Sigmoid colon (tissue), 7 donors: Measurements from ENCODE around the gene PTPRZ1. TPM values are rescaled to one million over a fixed set of nuclear protein-coding genes. Genes with fewer than 3 reads are reported as not detected.

Experiments
- DNase-seq: peaks from one replicate; pipeline ENCODE4 v3.0.0-alpha.2; 2019
- H3K27ac ChIP-seq, 4 donors: fragments of 200-600 bp; sonication (generic); one replicate each; pipeline ENCODE4 v1.5.1; 2016 to 2019; ENCODE audit warnings: mild to moderate bottlenecking in 1 of 4
- H3K27me3 ChIP-seq, 3 donors: fragments of 200-600 bp; sonication (generic); one replicate each; pipeline ENCODE4 v1.5.1; 2019; ENCODE audit warnings: mild to moderate bottlenecking in 1 of 3
- H3K36me3 ChIP-seq, 4 donors: fragments of 200-600 bp; sonication (generic); one replicate each; pipeline ENCODE4 v1.5.1; 2016 to 2019
- H3K4me1 ChIP-seq, 4 donors: fragments of 200-600 bp; sonication (generic); one replicate each; pipeline ENCODE4 v1.5.1; 2017 to 2019
- H3K4me3 ChIP-seq, 4 donors: fragments of 200-600 bp; sonication (generic); one replicate each; pipeline ENCODE4 v1.5.1; 2017 to 2019; ENCODE audit warnings: mild to moderate bottlenecking in 2 of 4, moderate library complexity in 1 of 4
- H3K9me3 ChIP-seq, 4 donors: fragments of 200-600 bp in 3 of 4; sonication (generic) in 3 of 4; one replicate each; pipeline versions ENCODE4 v1.5.1 to v1.6.1; 2013 to 2019
- EP300 ChIP-seq, 4 donors: sonication (generic); formaldehyde crosslinking; IDR thresholded peaks; one replicate each; pipeline ENCODE4 v1.6.1; 2017; ENCODE audit warnings: antibody characterized with exemption in 4 of 4
- POLR2A ChIP-seq, 2 donors: fragments of 450-650 bp; IDR thresholded peaks; one replicate each; pipeline ENCODE4 v1.6.1; 2016; ENCODE audit warnings: antibody characterized with exemption in 2 of 2, mild to moderate bottlenecking in 2 of 2, moderate library complexity in 2 of 2
- POLR2AphosphoS5 ChIP-seq, 4 donors: sonication (generic); formaldehyde crosslinking; IDR thresholded peaks; one replicate each; pipeline ENCODE4 v1.6.1; 2017; ENCODE audit warnings: antibody characterized with exemption in 4 of 4
- WGBS, 2 donors: extraction: QIAGEN DNeasy Blood & Tissue Kit; methylation state at CpG; one replicate each; pipeline ENCODE4 v1.1.7; 2013; 5-methylcytosine and 5-hydroxymethylcytosine counted together
- intact Hi-C: fragments of 100-400 bp; cut with DNase I; formaldehyde crosslinking; loops from one replicate; pipeline ENCODE4 v1.15.1; 2023
- polyA plus RNA-seq, 3 donors: library from polyadenylated mRNA; stranded (reverse); fragments of 200-250 nt; gene quantifications; one replicate each; pipeline ENCODE4 v1.2.3, GENCODE V29; 2013
- total RNA-seq, 4 donors: library from RNA; depleted of rRNA; stranded (reverse); fragments of >200 nt; gene quantifications; one replicate each; pipeline ENCODE4 v1.1.0, GENCODE V29; 2016
- TF ChIP-seq, protein P1 (sequence below), 4 experiments: fragments of 450-650 bp in 3 of 4; fragments of 200-600 bp in 1 of 4; IDR thresholded peaks; one replicate each; pipeline ENCODE4 v1.5.1; 2016 to 2019; ENCODE audit warnings: antibody characterized with exemption in 4 of 4, mild to moderate bottlenecking in 3 of 4, moderate library complexity in 2 of 4
- donor health status: healthy with polysubstance abuse.
- donor health status: Bipolar disorder and iron deficiency.
- donor health status: healthy.

PTPRZ1 gene
- total and polyA plus RNA-seq, 7 donors: under 0.01 to 19.4 (median 6.7) TPM; not detected in 1

DNA sequence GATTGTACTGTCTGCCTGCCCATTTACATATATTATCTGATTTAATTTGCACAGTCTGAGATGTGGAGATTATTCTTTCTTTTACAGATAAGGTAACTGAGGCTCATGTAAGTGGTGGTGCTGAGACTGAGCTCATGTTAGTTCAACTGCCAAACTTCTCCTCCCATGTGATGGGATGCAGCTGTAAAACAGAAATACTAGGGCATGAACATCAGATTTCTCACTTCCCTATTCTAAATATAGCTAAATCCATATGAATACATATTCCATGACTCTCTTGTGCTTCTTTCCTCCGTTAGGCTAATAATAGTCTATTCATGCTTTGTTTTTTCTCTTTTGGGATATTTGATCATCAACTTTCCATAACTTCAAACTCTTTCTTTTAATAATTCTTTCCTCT lies 84.7 kb downstream of the PTPRZ1 start:
- Histone ChIP-seq H3K9me3 (no peaks in the 10 kb centered on the region), H3K36me3 (no peaks in the 10 kb centered on the region), H3K27ac (no peak overlapping the region), H3K4me3 (no peak overlapping the region), H3K27me3 (no peaks in the 10 kb centered on the region), H3K4me1 (no peaks in the 10 kb centered on the region)
- TF ChIP-seq EP300 (IDR thresholded peaks at IDR 0.05) (no peak), POLR2AphosphoS5 (IDR thresholded peaks at IDR 0.05) (no peak), POLR2A (IDR thresholded peaks at IDR 0.05) (no peak)
- TF ChIP-seq, protein P1, sequence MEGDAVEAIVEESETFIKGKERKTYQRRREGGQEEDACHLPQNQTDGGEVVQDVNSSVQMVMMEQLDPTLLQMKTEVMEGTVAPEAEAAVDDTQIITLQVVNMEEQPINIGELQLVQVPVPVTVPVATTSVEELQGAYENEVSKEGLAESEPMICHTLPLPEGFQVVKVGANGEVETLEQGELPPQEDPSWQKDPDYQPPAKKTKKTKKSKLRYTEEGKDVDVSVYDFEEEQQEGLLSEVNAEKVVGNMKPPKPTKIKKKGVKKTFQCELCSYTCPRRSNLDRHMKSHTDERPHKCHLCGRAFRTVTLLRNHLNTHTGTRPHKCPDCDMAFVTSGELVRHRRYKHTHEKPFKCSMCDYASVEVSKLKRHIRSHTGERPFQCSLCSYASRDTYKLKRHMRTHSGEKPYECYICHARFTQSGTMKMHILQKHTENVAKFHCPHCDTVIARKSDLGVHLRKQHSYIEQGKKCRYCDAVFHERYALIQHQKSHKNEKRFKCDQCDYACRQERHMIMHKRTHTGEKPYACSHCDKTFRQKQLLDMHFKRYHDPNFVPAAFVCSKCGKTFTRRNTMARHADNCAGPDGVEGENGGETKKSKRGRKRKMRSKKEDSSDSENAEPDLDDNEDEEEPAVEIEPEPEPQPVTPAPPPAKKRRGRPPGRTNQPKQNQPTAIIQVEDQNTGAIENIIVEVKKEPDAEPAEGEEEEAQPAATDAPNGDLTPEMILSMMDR (IDR thresholded peaks at IDR 0.05): no peak
- 49 to 68% methylated on average over 1 of the region's 1 CpG for WGBS, 2 donors
- intact Hi-C loops: no loop called here
- no peak for DNase-seq

DNA sequence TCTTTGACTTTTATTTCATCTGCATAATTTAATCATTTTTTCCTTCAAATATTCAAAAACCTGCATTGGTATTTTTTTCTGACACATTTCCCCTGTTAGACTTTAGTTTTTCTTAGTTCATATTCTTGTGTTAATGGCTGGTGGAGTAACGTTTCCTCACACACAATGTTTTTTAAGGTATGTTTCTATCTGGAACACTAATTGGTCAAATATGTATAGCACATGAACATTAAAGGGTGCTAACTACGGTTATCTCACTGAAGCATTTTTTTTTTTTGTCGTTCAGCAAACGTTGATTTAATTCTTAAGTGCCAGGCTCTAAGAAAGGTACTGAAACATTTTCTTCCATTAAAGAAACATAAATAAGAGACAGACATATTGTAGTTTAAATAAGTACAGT lies 87.7 kb downstream of the PTPRZ1 start:
- Histone ChIP-seq H3K9me3 (no peaks in the 10 kb centered on the region), H3K36me3 (no peaks in the 10 kb centered on the region), H3K4me1 (no peaks in the 10 kb centered on the region), H3K4me3 (no peak overlapping the region), H3K27me3 (no peaks in the 10 kb centered on the region), H3K27ac (no peak overlapping the region)
- WGBS, 2 donors: 48 to 69% methylated on average over 4 of the region's 4 CpGs
- no peak for DNase-seq
- TF ChIP-seq POLR2A (IDR thresholded peaks at IDR 0.05) (no peak), POLR2AphosphoS5 (IDR thresholded peaks at IDR 0.05) (no peak)
- TF ChIP-seq, protein P1 (IDR thresholded peaks at IDR 0.05): no peak
- intact Hi-C loops: no loop called here

DNA sequence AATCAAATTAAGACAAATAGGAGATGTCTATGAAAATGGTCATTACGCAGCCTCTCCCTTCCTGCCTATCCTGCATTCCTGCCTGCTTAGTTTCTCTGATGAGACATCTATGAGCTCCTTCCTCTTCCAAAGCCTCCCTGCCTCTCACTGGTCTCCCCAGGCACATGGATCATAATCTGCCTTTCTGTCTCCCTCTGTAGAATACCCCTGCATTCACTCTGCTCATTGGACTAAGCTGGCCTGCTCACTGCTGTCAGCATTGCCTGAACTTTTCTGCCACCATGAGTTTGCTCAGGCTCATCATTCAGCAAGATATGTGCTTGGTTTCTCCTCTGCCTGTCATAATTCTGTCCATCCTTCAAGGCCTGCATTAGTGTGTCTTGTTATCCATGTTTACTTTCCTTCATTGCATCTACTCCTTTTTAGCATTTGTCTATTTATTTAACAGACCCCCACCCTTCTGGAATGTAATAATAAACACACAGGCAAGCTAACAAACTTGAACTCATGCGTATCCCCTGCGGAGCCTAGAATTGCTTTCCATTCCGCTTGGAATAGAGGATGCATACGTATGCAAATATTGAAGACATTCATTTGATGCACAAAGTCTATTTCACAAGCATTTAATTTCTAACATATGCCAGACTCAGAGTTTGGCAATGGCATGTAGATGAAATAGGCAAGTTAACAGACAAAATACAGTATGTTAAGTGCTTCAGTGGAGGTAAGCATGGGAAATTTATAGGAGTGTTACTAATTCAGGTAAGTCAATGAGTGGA lies 88.3 kb downstream of the PTPRZ1 start:
- intact Hi-C loops: no loop called here
- no peaks in the 10 kb centered on the region for H3K4me1 ChIP-seq
- no peak overlapping the region for H3K27ac ChIP-seq
- no peak for TF ChIP-seq POLR2A (IDR thresholded peaks at IDR 0.05)
- TF ChIP-seq, protein P1 (IDR thresholded peaks at IDR 0.05): no peak
- TF ChIP-seq POLR2AphosphoS5 (IDR thresholded peaks at IDR 0.05): no peak
- TF ChIP-seq EP300 (IDR thresholded peaks at IDR 0.05): no peak
- H3K4me3 ChIP-seq: no peak overlapping the region
- no peaks in the 10 kb centered on the region for H3K36me3 ChIP-seq
- no peak for DNase-seq
- WGBS, 2 donors: 76% methylated on average over 5 of the region's 5 CpGs
- H3K27me3 ChIP-seq: no peaks in the 10 kb centered on the region
- H3K9me3 ChIP-seq: no peaks in the 10 kb centered on the region

DNA sequence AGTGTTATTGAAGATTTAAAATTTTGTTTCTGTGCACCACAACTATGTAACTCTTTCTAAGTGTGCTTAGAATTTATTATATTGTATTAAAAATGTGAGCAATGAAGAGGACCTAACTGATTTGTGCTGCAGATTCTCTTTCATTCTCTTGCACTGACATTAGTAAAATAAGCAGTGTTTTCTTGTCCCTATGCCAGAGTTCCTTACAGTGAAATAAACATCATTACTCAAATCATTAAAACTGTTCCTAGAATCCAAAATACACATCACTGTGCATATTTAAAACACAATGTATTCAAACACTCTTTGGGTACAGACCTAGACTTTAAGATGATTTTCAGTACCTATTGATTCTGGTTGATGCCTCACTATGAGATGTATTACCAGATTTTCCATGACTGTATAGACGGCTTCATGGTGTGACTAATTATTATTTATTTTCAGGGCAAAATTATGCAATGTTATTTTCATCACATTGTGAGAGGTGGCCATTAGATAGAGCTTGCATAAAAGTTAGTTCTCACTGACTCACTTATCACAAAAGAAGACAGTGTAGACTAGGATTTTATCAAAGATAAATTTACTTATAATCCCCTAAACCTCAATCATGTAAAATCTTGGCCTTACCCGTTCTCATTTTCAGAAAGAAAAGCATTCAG lies 93.4 kb downstream of the PTPRZ1 start:
- intact Hi-C loops: no loop called here
- Histone ChIP-seq H3K4me1 (no peaks in the 10 kb centered on the region), H3K36me3 (no peaks in the 10 kb centered on the region), H3K4me3 (no peak overlapping the region), H3K27me3 (no peaks in the 10 kb centered on the region), H3K9me3 (no peaks in the 10 kb centered on the region), H3K27ac (no peak overlapping the region)
- DNase-seq: no peak
- TF ChIP-seq, protein P1 (IDR thresholded peaks at IDR 0.05): no peak
- TF ChIP-seq EP300 (IDR thresholded peaks at IDR 0.05) (no peak), POLR2A (IDR thresholded peaks at IDR 0.05) (no peak)
- 70 to 72% methylated on average over 2 of the region's 2 CpGs for WGBS, 2 donors
